ENCODE results near the gene DGUOK. TPM values are rescaled to one million over a fixed set of nuclear protein-coding genes. Genes with fewer than 3 reads are reported as not detected.
"Not testable (repeated sequence)": the region's sequence is repeated elsewhere in the genome, so short reads cannot be mapped to it uniquely, and the experiment has no call there.

The DGUOK gene
- total and polyA plus RNA-seq, 2 donors from 2014 or later: 44.4 to 86.2 TPM

DNA sequence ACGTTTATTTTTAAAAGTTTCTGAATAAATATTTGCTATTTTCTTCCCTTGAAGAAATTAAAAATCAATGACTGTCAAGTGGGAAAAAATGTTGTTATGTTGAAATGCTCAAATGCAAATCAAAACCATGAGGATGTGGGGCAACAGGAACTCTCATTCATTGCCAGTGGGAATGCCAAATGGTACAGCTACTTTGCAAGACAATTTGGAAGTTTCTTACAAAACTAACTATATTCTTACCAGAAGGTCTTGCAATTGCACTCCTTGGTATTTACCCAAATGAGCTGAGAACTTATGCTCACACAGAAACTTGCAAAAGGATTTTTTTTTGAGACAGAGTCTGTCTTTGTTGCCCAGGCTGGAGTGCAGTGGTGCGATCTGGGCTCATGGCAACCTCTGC is 41.3 kb upstream of the DGUOK start:
- TF ChIP-seq, protein P1, sequence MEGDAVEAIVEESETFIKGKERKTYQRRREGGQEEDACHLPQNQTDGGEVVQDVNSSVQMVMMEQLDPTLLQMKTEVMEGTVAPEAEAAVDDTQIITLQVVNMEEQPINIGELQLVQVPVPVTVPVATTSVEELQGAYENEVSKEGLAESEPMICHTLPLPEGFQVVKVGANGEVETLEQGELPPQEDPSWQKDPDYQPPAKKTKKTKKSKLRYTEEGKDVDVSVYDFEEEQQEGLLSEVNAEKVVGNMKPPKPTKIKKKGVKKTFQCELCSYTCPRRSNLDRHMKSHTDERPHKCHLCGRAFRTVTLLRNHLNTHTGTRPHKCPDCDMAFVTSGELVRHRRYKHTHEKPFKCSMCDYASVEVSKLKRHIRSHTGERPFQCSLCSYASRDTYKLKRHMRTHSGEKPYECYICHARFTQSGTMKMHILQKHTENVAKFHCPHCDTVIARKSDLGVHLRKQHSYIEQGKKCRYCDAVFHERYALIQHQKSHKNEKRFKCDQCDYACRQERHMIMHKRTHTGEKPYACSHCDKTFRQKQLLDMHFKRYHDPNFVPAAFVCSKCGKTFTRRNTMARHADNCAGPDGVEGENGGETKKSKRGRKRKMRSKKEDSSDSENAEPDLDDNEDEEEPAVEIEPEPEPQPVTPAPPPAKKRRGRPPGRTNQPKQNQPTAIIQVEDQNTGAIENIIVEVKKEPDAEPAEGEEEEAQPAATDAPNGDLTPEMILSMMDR (IDR thresholded peaks at IDR 0.05; ENCODE audit: borderline replicate concordance, extremely low read depth, insufficient read depth): no peak
- Histone ChIP-seq H3K4me1 (ENCODE audit: control insufficient read depth in 2 of 3, insufficient read depth in 2 of 3, low read depth in 1 of 3, low read length in 3 of 3) (no peaks in the 10 kb centered on the region), H3K36me3 (ENCODE audit: control insufficient read depth in 2 of 3, insufficient read depth in 3 of 3, low read length in 3 of 3) (no peaks in the 10 kb centered on the region), H3K9ac (ENCODE audit: low read length in 3 of 3) (no peak overlapping the region), H3K9me3 (ENCODE audit: control insufficient read depth in 2 of 3, insufficient read depth in 1 of 3, low read length in 3 of 3) (no peaks in the 10 kb centered on the region), H3K27ac (ENCODE audit: low read depth in 2 of 2, low read length in 2 of 2) (no peak overlapping the region), H3K4me3 (ENCODE audit: low read length in 3 of 3) (no peak overlapping the region), H3K27me3 (ENCODE audit: control insufficient read depth, insufficient read depth, low read length) (no peaks in the 10 kb centered on the region)
- intact Hi-C loops (cut with DNase I): no loop called here
- FAIRE-seq (no peak), DNase-seq (no peak)

DNA sequence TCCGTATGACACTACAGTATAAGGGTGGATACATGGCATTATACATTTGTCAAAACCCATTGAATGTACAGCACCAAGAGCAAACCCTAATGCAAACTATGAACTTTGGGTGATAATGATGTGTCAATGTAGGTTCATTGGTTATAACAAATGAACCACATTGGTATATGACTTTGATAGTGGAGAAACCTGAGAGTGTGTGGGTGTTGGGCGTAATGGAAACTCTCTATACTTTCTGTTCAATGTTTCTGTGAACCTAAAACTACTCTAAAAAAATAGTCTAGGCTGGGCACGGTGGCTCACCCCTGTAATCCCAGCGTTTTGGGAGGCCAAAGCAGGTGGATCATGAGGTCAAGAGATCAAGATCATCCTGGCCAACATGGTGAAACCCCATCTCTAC is 40.3 kb upstream of the DGUOK start:
- Histone ChIP-seq H3K9me3 (ENCODE audit: control insufficient read depth in 2 of 3, insufficient read depth in 1 of 3, low read length in 3 of 3) (no peaks in the 10 kb centered on the region), H3K27me3 (ENCODE audit: control insufficient read depth, insufficient read depth, low read length) (no peaks in the 10 kb centered on the region), H3K4me1 (ENCODE audit: control insufficient read depth in 2 of 3, insufficient read depth in 2 of 3, low read depth in 1 of 3, low read length in 3 of 3) (no peaks in the 10 kb centered on the region), H3K27ac (ENCODE audit: low read depth in 2 of 2, low read length in 2 of 2) (no peak overlapping the region), H3K4me3 (ENCODE audit: low read length in 3 of 3) (no peak overlapping the region), H3K9ac (ENCODE audit: low read length in 3 of 3) (no peak overlapping the region), H3K36me3 (ENCODE audit: control insufficient read depth in 2 of 3, insufficient read depth in 3 of 3, low read length in 3 of 3) (no peaks in the 10 kb centered on the region)
- TF ChIP-seq, protein P1 (IDR thresholded peaks at IDR 0.05; ENCODE audit: borderline replicate concordance, extremely low read depth, insufficient read depth): no peak
- FAIRE-seq (no peak), DNase-seq (no peak)
- intact Hi-C loops (cut with DNase I): no loop called here

- H3K27ac ChIP-seq (ENCODE audit: low read depth in 2 of 2, low read length in 2 of 2); H3K27me3 ChIP-seq (ENCODE audit: control insufficient read depth, insufficient read depth, low read length); H3K36me3 ChIP-seq (ENCODE audit: control insufficient read depth in 2 of 3, insufficient read depth in 3 of 3, low read length in 3 of 3); intact Hi-C loops (cut with DNase I); H3K4me1 ChIP-seq (ENCODE audit: control insufficient read depth in 2 of 3, insufficient read depth in 2 of 3, low read depth in 1 of 3, low read length in 3 of 3); H3K9ac ChIP-seq (ENCODE audit: low read length in 3 of 3); DNase-seq; FAIRE-seq; H3K4me3 ChIP-seq (ENCODE audit: low read length in 3 of 3); H3K9me3 ChIP-seq (ENCODE audit: control insufficient read depth in 2 of 3, insufficient read depth in 1 of 3, low read length in 3 of 3): not testable (repeated sequence)
Observed at GRCh38 chr2:73887596-73888353, 38.9 kb upstream of the DGUOK start.

- H3K9ac ChIP-seq (ENCODE audit: low read length in 3 of 3): no peak overlapping the region
- no peaks in the 10 kb centered on the region for H3K9me3 ChIP-seq (ENCODE audit: control insufficient read depth in 2 of 3, insufficient read depth in 1 of 3, low read length in 3 of 3)
- H3K4me3 ChIP-seq (ENCODE audit: low read length in 3 of 3): no peak overlapping the region
- DNase-seq: no peak
- no peaks in the 10 kb centered on the region for H3K4me1 ChIP-seq (ENCODE audit: control insufficient read depth in 2 of 3, insufficient read depth in 2 of 3, low read depth in 1 of 3, low read length in 3 of 3)
- FAIRE-seq: no peak
- H3K36me3 ChIP-seq (ENCODE audit: control insufficient read depth in 2 of 3, insufficient read depth in 3 of 3, low read length in 3 of 3): no peaks in the 10 kb centered on the region
- no peaks in the 10 kb centered on the region for H3K27me3 ChIP-seq (ENCODE audit: control insufficient read depth, insufficient read depth, low read length)
- TF ChIP-seq, protein P1 (IDR thresholded peaks at IDR 0.05; ENCODE audit: borderline replicate concordance, extremely low read depth, insufficient read depth): no peak
- H3K27ac ChIP-seq (ENCODE audit: low read depth in 2 of 2, low read length in 2 of 2): no peak overlapping the region
- intact Hi-C loops (cut with DNase I): no loop called here
Observed at GRCh38 chr2:73888388-73888787, 38.3 kb upstream of the DGUOK start.
